ENCODE data around the gene FBXO27.
"Not testable (repeated sequence)": the region's sequence is repeated elsewhere in the genome, so short reads cannot be mapped to it uniquely, and the experiment has no call there.

The FBXO27 gene

GRCh38 chr19:39017026-39017425 is 15.3 kb downstream of the FBXO27 start:
- H3K4me2 ChIP-seq, result no peak overlapping the region
- no peaks in the 10 kb centered on the region for H3K36me3 ChIP-seq
- no peak overlapping the region for H3K4me3 ChIP-seq
- no peaks in the 10 kb centered on the region for H3K4me1 ChIP-seq
- no peak for TF ChIP-seq Cebpa-rat (IDR thresholded peaks at IDR 0.05)
- no peaks in the 10 kb centered on the region for H3K27me3 ChIP-seq
- H4K20me1 ChIP-seq, result no peaks in the 10 kb centered on the region
- H3K9ac ChIP-seq, result no peak overlapping the region
- no peaks in the 10 kb centered on the region; the same call in 1 of the 2 replicates for H3K9me3 ChIP-seq
- H3K27ac ChIP-seq, result no peak overlapping the region

- H3K27ac ChIP-seq, result no peak overlapping the region
- H3K9me3 ChIP-seq, result peaks cover 12% of the 10 kb centered on the region; the same call in 1 of the 2 replicates
- no peaks in the 10 kb centered on the region for H3K36me3 ChIP-seq
- no peak overlapping the region for H3K4me3 ChIP-seq
- no peak overlapping the region for H3K4me2 ChIP-seq
- no peaks in the 10 kb centered on the region for H4K20me1 ChIP-seq
- H3K27me3 ChIP-seq, result no peaks in the 10 kb centered on the region
- no peak overlapping the region for H3K9ac ChIP-seq
- no peak for TF ChIP-seq Cebpa-rat (IDR thresholded peaks at IDR 0.05)
- no peaks in the 10 kb centered on the region for H3K4me1 ChIP-seq
Observed at GRCh38 chr19:39014037-39014436, 18.3 kb downstream of the FBXO27 start.

GRCh38 chr19:39009001-39009400 is 23.3 kb downstream of the FBXO27 start:
- no peak for TF ChIP-seq Cebpa-rat (IDR thresholded peaks at IDR 0.05)

DNA sequence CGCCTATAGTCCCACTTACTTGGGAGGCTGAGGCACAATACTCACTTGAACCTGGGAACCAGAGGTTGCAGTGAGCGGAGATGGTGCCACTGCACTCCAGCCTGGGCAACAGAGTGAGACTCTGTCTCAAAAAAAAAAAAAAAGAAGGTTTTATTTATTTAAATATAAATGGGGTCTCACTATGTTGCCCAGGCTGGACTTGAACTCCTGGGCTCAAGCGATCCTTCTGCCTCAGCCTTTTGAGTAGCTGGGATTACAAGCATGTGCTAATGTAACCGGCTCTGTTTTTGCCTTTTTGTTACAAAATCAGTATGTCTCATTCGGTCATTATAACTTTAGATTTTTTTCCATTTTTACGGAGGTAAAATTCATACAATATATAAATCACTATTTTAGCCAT is 24.2 kb downstream of the FBXO27 start:
- Histone ChIP-seq H3K27ac (no peak overlapping the region), H3K4me1 (peaks cover 15% of the 10 kb centered on the region), H3K9ac (no peak overlapping the region), H3K27me3 (no peaks in the 10 kb centered on the region), H3K4me2 (no peak overlapping the region), H3K4me3 (no peak overlapping the region), H3K9me3 (peaks cover 16% of the 10 kb centered on the region; the same call in 1 of the 2 replicates), H3K36me3 (no peaks in the 10 kb centered on the region), H4K20me1 (no peaks in the 10 kb centered on the region)
- no peak for TF ChIP-seq Cebpa-rat (IDR thresholded peaks at IDR 0.05)

More at GRCh38 chr19:39009001-39009400, 23.3 kb downstream of the FBXO27 start:
- Histone ChIP-seq H3K9ac (no peak overlapping the region), H3K36me3 (no peaks in the 10 kb centered on the region), H4K20me1 (no peaks in the 10 kb centered on the region), H3K4me2 (no peak overlapping the region), H3K4me3 (no peak overlapping the region), H3K9me3 (peaks cover 16% of the 10 kb centered on the region; the same call in 1 of the 2 replicates), H3K27ac (no peak overlapping the region), H3K27me3 (no peaks in the 10 kb centered on the region), H3K4me1 (peaks cover 15% of the 10 kb centered on the region)

- Histone ChIP-seq H3K9ac (no peak overlapping the region), H3K36me3 (no peaks in the 10 kb centered on the region), H4K20me1 (no peaks in the 10 kb centered on the region), H3K4me2 (peak overlapping the region; percentile 55), H3K9me3 (peaks cover 16% of the 10 kb centered on the region; the same call in 1 of the 2 replicates), H3K4me3 (no peak overlapping the region), H3K27ac (no peak overlapping the region), H3K27me3 (no peaks in the 10 kb centered on the region), H3K4me1 (peaks cover 15% of the 10 kb centered on the region)
- no peak for TF ChIP-seq Cebpa-rat (IDR thresholded peaks at IDR 0.05)
Observed at GRCh38 chr19:39007096-39007495, 25.3 kb downstream of the FBXO27 start.

GRCh38 chr19:39004403-39004802 is 27.9 kb downstream of the FBXO27 start:
- Histone ChIP-seq H3K4me2 (no peak overlapping the region), H3K9me3 (peaks cover 6% of the 10 kb centered on the region; the same call in 1 of the 2 replicates), H3K27me3 (no peaks in the 10 kb centered on the region), H3K36me3 (no peaks in the 10 kb centered on the region), H3K4me3 (no peak overlapping the region), H3K27ac (no peak overlapping the region), H3K4me1 (peaks cover 30% of the 10 kb centered on the region), H4K20me1 (no peaks in the 10 kb centered on the region), H3K9ac (no peak overlapping the region)
- TF ChIP-seq Cebpa-rat (IDR thresholded peaks at IDR 0.05), result no peak

DNA sequence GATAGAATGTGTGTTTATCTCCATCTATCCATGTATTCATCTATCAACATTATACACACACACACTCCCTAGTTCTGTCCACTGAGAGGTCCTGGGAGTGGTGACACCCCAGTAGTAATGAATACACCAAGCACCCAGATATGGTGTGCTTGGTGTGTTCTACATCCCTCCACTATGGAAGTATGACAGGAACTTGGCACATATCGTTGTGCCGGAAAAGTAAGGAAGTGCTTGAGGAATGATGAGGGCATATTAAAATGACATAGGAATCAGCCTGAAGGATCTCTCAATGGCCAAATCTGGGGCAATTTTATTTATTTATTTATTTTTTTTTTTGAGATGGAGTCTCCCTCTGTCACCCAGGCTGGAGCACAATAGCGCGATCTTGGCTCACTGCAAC is 28.6 kb downstream of the FBXO27 start:
- H3K9ac ChIP-seq, result no peak overlapping the region
- H3K36me3 ChIP-seq, result no peaks in the 10 kb centered on the region
- H3K4me2 ChIP-seq, result no peak overlapping the region
- no peak for TF ChIP-seq Cebpa-rat (IDR thresholded peaks at IDR 0.05)
- no peak overlapping the region for H3K27ac ChIP-seq
- H3K9me3 ChIP-seq, result peaks cover under 1% of the 10 kb centered on the region; the same call in 1 of the 2 replicates
- no peaks in the 10 kb centered on the region for H4K20me1 ChIP-seq
- no peaks in the 10 kb centered on the region for H3K27me3 ChIP-seq
- peaks cover 30% of the 10 kb centered on the region for H3K4me1 ChIP-seq
- no peak overlapping the region for H3K4me3 ChIP-seq

GRCh38 chr19:39003188-39003587 is 29.2 kb downstream of the FBXO27 start:
- TF ChIP-seq Cebpa-rat (IDR thresholded peaks at IDR 0.05), result no peak
- no peaks in the 10 kb centered on the region for H3K36me3 ChIP-seq
- peaks cover 30% of the 10 kb centered on the region for H3K4me1 ChIP-seq
- no peak overlapping the region for H3K9ac ChIP-seq
- no peak overlapping the region for H3K4me2 ChIP-seq
- H3K4me3 ChIP-seq, result no peak overlapping the region
- H3K27me3 ChIP-seq, result no peaks in the 10 kb centered on the region
- no peak overlapping the region for H3K27ac ChIP-seq
- H3K9me3 ChIP-seq, result no peaks in the 10 kb centered on the region; the same call in 1 of the 2 replicates
- H4K20me1 ChIP-seq, result no peaks in the 10 kb centered on the region

GRCh38 chr19:39001041-39001440 is 31.3 kb downstream of the FBXO27 start:
- Histone ChIP-seq H3K9ac (peak overlapping the region; percentile 63), H3K4me3 (no peak overlapping the region), H3K27me3 (no peaks in the 10 kb centered on the region), H3K36me3 (no peaks in the 10 kb centered on the region), H3K4me1 (peaks cover 32% of the 10 kb centered on the region), H3K4me2 (peak overlapping the region; percentile 78), H3K9me3 (no peaks in the 10 kb centered on the region; the same call in 1 of the 2 replicates), H3K27ac (peak overlapping the region; percentile 51; the same call in 1 of the 2 replicates), H4K20me1 (no peaks in the 10 kb centered on the region)
- TF ChIP-seq Cebpa-rat (IDR thresholded peaks at IDR 0.05), result no peak

DNA sequence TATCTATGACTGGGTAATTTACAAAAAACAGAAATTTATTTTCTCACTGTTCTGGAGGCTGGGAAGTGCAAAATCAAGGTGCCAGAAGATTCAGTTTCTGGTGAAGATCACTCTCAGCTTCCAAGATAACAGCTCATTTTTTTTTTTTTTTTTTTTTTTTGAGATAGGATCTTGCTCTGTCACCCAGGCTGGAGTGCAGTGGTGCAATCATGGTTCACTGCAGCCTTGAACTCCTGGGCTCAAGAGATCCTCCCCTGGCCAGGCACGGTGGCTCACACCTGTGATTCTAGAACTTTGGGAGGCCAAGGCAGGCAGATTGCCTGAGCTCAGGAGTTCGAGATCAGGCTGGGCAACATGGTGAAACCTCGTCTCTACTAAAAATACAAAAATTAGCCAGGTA is 34.8 kb downstream of the FBXO27 start:
- H3K9ac ChIP-seq, H3K27ac ChIP-seq, H4K20me1 ChIP-seq, H3K27me3 ChIP-seq, H3K36me3 ChIP-seq, H3K4me2 ChIP-seq, H3K9me3 ChIP-seq, H3K4me3 ChIP-seq: not testable (repeated sequence)
- H3K4me1 ChIP-seq, result peaks cover 30% of the 10 kb centered on the region

DNA sequence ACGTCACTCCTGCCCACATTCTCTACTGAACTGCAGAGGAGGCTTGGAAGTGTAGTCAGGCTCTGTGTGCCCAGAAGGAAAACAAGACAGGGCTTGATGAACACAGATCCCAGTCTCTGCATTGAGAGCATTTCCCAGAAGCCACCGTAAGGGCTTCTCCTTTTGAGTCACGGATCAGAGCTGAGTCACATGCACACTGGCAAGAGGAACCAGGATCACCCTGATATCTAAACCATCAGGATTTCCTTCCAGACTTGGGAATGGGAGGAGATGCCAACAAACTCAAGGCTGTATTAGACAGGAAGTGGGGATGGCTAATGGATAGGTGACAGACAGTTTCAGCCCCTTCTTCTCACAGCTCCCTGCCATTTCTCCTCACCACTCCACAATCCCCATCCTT is 39.1 kb downstream of the FBXO27 start:
- Histone ChIP-seq H3K4me3 (no peak overlapping the region), H3K9ac (no peak overlapping the region), H3K9me3 (no peaks in the 10 kb centered on the region), H3K27me3 (no peaks in the 10 kb centered on the region), H4K20me1 (no peaks in the 10 kb centered on the region), H3K27ac (no peak overlapping the region), H3K4me1 (peaks cover 14% of the 10 kb centered on the region), H3K4me2 (no peak overlapping the region), H3K36me3 (no peaks in the 10 kb centered on the region)
- TF ChIP-seq Cebpa-rat (IDR thresholded peaks at IDR 0.05), result no peak
